HL-60 (cell line): ENCODE measurements around the gene ARSA.

ENCODE experiments used
- CTCF ChIP-seq: IDR thresholded peaks from one replicate; pipeline ENCODE4 v1.5.1; 2011; ENCODE audit warnings: low read length, control low read depth, inconsistent platforms; ENCODE audit not compliant: insufficient read depth
- GABPA ChIP-seq: IDR thresholded peaks from 2 replicates; pipeline ENCODE4 v1.6.1; 2012; ENCODE audit warnings: low read depth
- REST ChIP-seq: IDR thresholded peaks from 2 replicates; pipeline ENCODE4 v1.6.1; 2012; ENCODE audit warnings: low read depth; ENCODE audit not compliant: insufficient replicate concordance
- SPI1 ChIP-seq: IDR thresholded peaks from 2 replicates; pipeline ENCODE4 v1.6.1; 2012; ENCODE audit warnings: low read depth, mild to moderate bottlenecking, borderline replicate concordance

GRCh38 chr22:50676180-50676636 is 48.3 kb upstream of the ARSA start:
- TF ChIP-seq CTCF (no peak), GABPA (no peak), SPI1 (no peak), REST (no peak)
